ENCODE measurements around the gene BCAS4.
"Not testable (repeated sequence)": the region's sequence is repeated elsewhere in the genome, so short reads cannot be mapped to it uniquely, and the experiment has no call there.

Gene BCAS4

DNA sequence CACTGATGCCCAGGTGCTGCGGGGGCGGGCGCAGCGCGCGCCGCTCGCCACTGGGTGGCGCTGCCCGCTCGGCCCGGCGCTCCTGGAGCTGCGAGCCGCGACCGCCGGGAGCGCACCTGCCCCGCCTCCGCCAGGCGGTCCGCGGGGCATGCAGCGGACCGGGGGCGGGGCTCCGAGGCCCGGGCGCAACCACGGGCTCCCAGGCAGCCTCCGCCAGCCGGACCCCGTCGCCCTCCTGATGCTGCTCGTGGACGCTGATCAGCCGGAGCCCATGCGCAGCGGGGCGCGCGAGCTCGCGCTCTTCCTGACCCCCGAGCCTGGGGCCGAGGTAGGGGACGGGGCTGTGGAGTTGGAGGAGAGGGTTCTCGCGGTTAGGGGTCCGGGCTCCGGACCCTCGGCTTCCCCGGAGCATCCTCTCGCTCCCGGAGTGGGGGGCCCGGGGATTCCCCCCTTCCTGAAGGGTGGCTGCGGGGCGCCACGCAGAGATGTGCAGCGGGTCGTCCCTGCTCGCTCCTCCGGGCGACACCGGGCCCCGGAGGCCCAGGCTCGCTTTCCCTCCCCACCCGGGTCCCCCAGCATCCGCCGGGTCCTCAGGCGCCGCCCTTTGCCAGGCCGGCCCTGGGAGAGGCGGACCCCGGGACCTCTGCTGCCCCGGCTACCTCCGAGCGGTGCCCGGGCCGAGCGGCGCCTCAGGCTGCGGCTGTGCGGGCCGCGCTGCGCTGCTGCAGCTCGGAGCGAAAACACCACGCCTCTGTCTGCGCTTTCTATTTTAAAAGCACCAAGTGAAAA is at the start of gene BCAS4:
Gene BCAS4, plus strand, starts transcription at position 216 of the 789 bp plus-strand sequence. Its CDS starts 23 bp downstream, at position 239.
- DNase-seq, result peak; percentile 84

DNA sequence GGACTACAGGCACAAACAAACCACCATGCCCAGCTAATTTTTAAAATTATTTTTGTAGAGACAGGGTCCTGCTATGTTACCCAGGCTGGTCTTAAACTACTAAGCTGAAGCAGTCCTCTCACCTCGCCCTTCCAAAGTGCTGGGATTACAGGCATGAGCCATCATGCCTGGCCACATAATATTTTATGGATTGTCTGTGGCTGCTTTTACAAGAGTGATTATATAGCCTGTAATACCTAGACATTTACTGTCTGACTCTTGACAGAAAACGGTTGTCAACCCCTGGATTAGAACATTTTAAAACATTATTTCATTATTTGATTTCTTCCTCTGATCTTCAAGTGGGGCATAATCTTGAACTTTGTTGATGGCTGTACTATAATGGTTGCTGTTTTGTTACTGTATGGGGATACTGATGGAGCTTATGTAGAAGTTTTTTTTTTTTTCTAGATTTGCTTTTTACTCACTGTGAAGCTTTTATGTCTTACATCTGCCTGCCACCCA is 49.2 kb upstream of the BCAS4 start:
- no peak for DNase-seq

GRCh38 chr20:50746138-50746940 is 48.5 kb upstream of the BCAS4 start:
- no peak for DNase-seq

DNA sequence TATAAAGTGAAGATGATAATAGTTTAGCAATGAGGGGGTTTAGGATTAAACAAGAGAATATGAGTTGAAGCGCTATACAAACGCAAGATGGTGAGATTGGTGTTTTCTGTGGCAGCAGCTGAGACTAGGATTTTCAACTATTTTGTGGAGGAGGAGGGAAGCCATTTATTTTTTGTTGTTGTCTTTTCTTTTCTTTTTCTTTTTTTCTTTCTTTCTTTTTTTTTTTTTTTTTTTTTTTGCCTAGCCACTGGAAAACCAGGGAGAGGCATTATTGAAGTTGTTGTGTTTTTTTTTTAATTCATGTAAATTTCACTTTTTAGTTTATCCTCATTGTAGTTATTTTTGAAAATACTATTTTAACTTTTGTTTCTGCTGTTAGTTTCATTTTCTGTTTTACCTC is 47.6 kb upstream of the BCAS4 start:
- DNase-seq, result no peak

DNA sequence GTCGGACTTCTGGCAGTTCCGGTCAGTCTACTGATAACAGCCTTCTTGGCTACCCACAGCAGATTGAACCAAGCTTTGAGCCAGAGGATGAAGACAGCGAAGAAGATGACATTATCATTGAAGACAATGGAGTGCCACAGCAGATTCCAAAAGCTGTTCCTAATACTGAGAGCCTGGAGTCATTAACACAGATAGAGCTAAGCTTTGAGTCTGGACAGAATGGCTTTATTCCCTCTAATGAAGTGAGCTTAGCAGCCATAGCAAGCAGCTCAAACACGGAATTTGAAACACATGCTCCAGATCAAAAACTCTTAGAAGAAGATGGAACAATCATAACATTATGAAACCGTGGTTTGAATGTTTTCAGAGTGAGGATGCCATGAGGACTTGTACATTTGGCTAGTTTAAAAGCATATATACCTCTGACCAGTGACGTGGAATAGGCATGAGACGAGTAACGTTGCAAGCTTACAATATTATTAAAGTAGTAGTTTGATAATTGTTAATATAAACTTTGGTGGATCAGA is 44.7 kb upstream of the BCAS4 start:
- no peak for DNase-seq

- no peak for DNase-seq
Measured at GRCh38 chr20:50753152-50753551, 41.7 kb upstream of the BCAS4 start.

DNA sequence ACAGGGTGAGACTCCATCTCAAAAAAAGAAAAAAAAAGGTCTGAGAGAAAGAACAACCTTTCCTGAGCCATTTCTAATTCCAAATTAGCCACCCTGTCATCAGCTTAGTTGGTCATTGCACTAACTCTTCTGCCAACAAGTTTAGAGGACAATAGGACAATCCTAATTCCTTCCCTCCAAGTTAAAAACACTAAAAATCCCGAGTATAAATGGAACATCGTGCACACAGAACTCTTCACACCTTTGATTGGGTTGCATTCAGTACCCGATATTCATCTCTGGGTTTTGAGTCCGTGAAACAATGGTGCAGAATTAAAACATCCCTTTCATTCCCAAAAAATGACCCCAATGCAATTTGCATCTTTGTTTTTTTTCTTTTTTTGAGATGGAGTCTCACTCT is 40.4 kb upstream of the BCAS4 start:
- no peak for DNase-seq

DNA sequence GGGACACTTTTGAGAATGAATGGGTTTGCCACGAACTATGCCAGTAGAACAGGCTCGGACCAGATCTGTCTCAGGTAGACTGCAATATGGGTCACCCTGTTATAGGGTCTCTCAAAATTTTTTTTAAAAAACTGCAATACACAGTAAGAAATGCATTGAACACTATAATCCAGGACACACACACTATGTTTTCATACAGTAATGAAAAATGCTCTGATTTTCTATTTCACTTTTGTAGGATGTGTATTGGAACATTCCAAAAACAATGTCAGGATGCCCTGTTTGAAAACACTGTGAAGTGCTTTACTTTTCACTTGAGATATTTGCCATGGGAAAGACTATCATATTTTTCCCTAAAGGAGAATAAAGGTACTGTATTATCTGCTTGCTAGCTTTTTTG is 38.4 kb upstream of the BCAS4 start:
- no peak for DNase-seq

- no peak for DNase-seq
Measured at GRCh38 chr20:50758469-50758868, 36.4 kb upstream of the BCAS4 start.

GRCh38 chr20:50758992-50759391 is 35.9 kb upstream of the BCAS4 start:
- DNase-seq, result no peak

- DNase-seq, result no peak
Measured at GRCh38 chr20:50759678-50760077, 35.2 kb upstream of the BCAS4 start.

DNA sequence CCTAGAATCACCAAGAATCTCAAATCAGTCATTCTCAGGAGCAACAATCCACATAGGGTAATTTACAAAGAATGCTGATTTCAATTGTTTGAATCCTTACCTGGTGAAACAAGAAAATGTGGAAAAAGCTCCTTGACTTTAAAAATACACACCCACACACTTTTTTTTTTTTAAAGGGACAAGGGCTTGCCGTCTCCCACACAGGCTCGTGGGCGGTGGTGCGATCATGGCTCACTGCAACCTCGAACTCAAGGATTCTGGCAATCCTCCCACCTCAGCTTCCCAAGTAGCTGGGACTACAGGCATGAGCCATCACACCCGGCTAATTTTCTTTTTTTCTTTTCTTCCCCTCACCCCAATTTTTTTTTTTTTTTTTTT is 32.8 kb upstream of the BCAS4 start:
- no peak for DNase-seq

- no peak for DNase-seq
Measured at GRCh38 chr20:50762435-50763220, 32.2 kb upstream of the BCAS4 start.

GRCh38 chr20:50763550-50764458 is 31.1 kb upstream of the BCAS4 start:
- not testable (repeated sequence) for DNase-seq

GRCh38 chr20:50765251-50765650 is 29.6 kb upstream of the BCAS4 start:
- not testable (repeated sequence) for DNase-seq

DNA sequence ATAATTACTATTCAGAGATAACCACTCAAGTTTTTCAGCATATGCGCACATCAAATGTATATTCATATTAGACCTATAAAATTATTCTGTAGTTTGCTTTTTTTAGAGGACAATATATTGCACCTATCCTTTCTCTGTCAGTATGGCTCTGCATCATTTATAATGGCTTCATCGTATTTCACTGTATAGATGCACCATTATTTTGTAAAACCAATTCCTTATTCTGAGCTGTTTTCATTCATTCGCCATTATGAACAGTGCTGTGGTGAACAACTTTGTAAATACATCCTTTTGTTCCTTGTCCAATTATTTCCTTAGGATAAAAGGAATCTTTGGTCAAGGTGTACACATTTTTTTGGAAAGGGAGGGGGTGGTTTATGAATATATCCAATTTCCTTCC is 29.2 kb upstream of the BCAS4 start:
- no peak for DNase-seq

GRCh38 chr20:50766955-50767809 is 27.7 kb upstream of the BCAS4 start:
- DNase-seq, result not testable (repeated sequence)

- not testable (repeated sequence) for DNase-seq
Measured at GRCh38 chr20:50768991-50769390, 25.9 kb upstream of the BCAS4 start.

DNA sequence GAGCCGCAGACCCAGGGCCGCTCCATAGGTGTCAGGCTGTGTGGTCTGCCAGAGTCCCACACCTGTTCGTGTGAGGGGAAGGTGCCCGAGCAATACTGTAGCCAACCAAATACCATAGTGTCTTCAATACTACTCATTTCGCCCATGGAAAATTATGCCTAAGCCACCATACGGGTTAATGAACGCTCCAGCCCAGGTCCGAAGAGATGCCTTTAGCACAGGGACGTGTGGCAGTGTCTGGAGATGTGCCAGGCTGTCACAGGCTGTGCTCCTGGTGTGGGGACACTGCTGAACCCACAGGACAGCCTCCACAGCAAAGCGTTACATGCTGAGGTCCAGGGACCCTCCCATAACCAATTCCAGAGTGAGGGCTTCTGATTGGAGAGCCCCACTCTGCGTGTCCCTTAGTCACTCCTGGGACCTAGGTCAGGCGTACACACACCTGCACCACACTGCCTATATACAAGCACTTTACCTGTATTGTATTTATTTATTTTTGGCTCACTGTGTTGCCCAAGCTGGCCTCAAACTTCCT is 25.2 kb upstream of the BCAS4 start:
- DNase-seq, result not testable (repeated sequence)

GRCh38 chr20:50771419-50772080 is 23.3 kb upstream of the BCAS4 start:
- DNase-seq, result not testable (repeated sequence)
